Measurements from ENCODE around the gene TIAM2. TPM values are rescaled to one million over a fixed set of nuclear protein-coding genes. Genes with fewer than 3 reads are reported as not detected.

Gene TIAM2
- total and polyA plus RNA-seq, 2 donors (not counting 3 experiments of a cell fraction or from before 2014, with no cell fraction given) = 9.6 to 18.5 TPM

DNA sequence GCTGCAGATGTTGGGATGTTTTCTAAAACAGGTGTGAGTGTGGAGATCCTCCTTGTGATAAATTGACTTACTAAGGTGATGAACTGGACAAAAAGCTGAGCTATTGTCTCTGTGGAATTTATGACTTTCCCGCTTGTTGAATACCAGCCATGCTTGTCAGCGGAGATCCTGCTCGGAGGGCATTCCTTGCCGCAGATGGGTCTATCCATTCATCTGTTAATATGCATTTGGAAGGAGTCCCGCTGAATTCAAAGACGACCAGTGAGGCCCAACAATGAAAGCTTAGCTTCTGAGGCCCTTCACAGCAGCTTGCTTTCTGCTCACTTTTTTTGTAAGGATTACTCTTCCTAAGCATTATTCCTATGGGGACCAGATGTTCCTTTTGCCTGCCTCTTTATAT, 124.9 kb downstream of the TIAM2 start:
- ChIA-PET POLR2A (no interaction called here), CTCF (interaction anchor here (0.6 to 1.8 kb wide), 4 partner anchors 15 to 192 kb away, joined by 3 to 5 read pairs (median 4); no protein-coding TSS in a partner anchor)
- no peaks in the 10 kb centered on the region for H3K27me3 ChIP-seq (ENCODE audit: control insufficient read depth in 2 of 2, insufficient read depth in 2 of 2, low read length in 2 of 2)
- H3K4me1 ChIP-seq (ENCODE audit: control insufficient read depth, extremely low read depth, insufficient read depth, low read length) = no peaks in the 10 kb centered on the region
- H3K27ac ChIP-seq (ENCODE audit: insufficient read depth, low read depth, low read length) = no peak overlapping the region
- no peak overlapping the region for H3K4me3 ChIP-seq (replicated peaks in 1 of 3; ENCODE audit: insufficient read depth in 1 of 3, low read depth in 1 of 3, low read length in 3 of 3)
- H3K9me3 ChIP-seq (replicated peaks; ENCODE audit: control insufficient read depth, insufficient read depth, low read length) = no peaks in the 10 kb centered on the region
- dilution Hi-C loops (cut with MboI; ENCODE audit: extremely low pct_ligation_motif_present, low sequenced_read_pairs) (no loop called here), intact Hi-C loops (cut with micrococcal nuclease) (no loop called here)
- H3K9me1 ChIP-seq (replicated peaks; ENCODE audit: control insufficient read depth, extremely low read depth, insufficient read depth, low read length) = no peaks in the 10 kb centered on the region
- DNase-seq (ENCODE audit: low read depth, low spot score) (no peak), FAIRE-seq (no peak)
- H3K79me2 ChIP-seq (ENCODE audit: control insufficient read depth, insufficient read depth, low read length) = no peaks in the 10 kb centered on the region
- BruUV-seq (replicated peaks) = no TSS peak
- TF ChIP-seq, protein P1, sequence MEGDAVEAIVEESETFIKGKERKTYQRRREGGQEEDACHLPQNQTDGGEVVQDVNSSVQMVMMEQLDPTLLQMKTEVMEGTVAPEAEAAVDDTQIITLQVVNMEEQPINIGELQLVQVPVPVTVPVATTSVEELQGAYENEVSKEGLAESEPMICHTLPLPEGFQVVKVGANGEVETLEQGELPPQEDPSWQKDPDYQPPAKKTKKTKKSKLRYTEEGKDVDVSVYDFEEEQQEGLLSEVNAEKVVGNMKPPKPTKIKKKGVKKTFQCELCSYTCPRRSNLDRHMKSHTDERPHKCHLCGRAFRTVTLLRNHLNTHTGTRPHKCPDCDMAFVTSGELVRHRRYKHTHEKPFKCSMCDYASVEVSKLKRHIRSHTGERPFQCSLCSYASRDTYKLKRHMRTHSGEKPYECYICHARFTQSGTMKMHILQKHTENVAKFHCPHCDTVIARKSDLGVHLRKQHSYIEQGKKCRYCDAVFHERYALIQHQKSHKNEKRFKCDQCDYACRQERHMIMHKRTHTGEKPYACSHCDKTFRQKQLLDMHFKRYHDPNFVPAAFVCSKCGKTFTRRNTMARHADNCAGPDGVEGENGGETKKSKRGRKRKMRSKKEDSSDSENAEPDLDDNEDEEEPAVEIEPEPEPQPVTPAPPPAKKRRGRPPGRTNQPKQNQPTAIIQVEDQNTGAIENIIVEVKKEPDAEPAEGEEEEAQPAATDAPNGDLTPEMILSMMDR (IDR thresholded peaks at IDR 0.05; ENCODE audit: extremely low read depth in 1 of 2, insufficient read depth in 1 of 2, low read depth in 1 of 2, low read length in 2 of 2) = no peak
- TF ChIP-seq JUN (IDR thresholded peaks at IDR 0.05; ENCODE audit: borderline replicate concordance, insufficient read depth, insufficient read length, low read depth) (no peak), GATA2 (IDR thresholded peaks at IDR 0.05; ENCODE audit: insufficient read depth, insufficient read length, low read depth, low read length) (no peak), FOS (IDR thresholded peaks at IDR 0.05; ENCODE audit: borderline replicate concordance, insufficient read depth, low read length) (no peak), POLR2AphosphoS5 (IDR thresholded peaks at IDR 0.05; ENCODE audit: insufficient read depth, low read depth, low read length) (no peak), EZH2 (IDR thresholded peaks at IDR 0.05; ENCODE audit: borderline replicate concordance, low read depth, low read length, severe bottlenecking) (no peak), MYC (IDR thresholded peaks at IDR 0.05; ENCODE audit: low read depth, low read length) (no peak), POLR2A (IDR thresholded peaks at IDR 0.05; ENCODE audit: low read depth, low read length) (no peak)
- TF ChIP-seq, protein P2, sequence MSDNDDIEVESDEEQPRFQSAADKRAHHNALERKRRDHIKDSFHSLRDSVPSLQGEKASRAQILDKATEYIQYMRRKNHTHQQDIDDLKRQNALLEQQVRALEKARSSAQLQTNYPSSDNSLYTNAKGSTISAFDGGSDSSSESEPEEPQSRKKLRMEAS (IDR thresholded peaks at IDR 0.05; ENCODE audit: insufficient read depth, insufficient read length) = no peak
- no peaks in the 10 kb centered on the region for H3K36me3 ChIP-seq (ENCODE audit: control insufficient read depth in 2 of 2, extremely low read depth in 1 of 2, insufficient read depth in 2 of 2, low read length in 2 of 2)
- H2AFZ ChIP-seq (ENCODE audit: low read depth, low read length) = no peak overlapping the region
- no peak overlapping the region for H3K4me2 ChIP-seq (ENCODE audit: insufficient read depth, low read length)
- H4K20me1 ChIP-seq (replicated peaks; ENCODE audit: control insufficient read depth, extremely low read depth, insufficient read depth, low read length) = no peaks in the 10 kb centered on the region
- H3K9ac ChIP-seq (replicated peaks; ENCODE audit: extremely low read depth, insufficient read depth, low read length) = no peak overlapping the region

Measured in endothelial cell of umbilical vein (primary cell).